ENCODE measurements around the gene CLDND2. TPM values are rescaled to one million over a fixed set of nuclear protein-coding genes. Genes with fewer than 3 reads are reported as not detected.

Gene CLDND2, protein sequence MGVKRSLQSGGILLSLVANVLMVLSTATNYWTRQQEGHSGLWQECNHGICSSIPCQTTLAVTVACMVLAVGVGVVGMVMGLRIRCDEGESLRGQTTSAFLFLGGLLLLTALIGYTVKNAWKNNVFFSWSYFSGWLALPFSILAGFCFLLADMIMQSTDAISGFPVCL
- total RNA-seq: not detected in 2 replicates

DNA sequence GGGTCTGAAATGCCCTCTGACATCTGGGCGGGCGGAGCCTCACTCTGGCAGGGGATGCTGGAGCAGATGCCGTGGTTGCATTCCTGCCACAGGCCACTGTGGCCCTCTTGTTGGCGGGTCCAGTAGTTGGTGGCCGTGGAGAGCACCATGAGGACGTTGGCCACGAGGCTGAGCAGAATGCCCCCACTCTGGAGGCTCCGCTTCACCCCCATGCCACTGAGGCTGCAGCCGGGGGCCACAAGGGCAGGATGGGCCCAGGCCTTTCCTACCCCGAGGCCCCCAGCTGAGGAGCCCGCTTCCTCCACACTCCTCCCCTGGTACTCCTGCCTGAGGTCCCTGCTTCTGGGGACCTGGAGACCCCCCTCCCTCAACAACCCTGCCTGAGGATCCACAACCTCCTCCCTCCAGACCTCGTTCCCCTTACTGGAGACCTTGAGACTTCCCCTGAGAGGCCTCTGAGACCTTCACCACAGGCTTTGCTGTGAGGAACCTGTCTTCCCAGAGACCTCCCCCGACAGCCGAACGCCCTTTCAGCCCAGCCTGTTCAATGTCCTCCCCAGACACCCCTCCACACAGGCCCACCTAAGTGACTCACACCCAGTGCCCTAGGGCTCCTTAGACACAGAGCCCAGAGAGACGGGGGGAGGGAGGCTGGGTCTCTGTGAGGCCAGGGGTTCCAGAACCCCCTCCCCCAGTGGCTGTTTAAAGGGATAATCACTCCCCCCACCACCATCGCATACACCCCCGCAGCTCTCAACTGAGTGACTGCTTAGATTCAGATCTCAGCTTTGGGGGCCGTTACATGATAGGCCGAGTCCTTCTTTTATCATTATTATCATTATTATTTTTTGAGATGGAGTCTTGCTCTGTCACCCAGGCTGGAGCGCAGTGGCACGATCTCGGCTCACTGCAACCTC, at the start of gene CLDND2:
Gene CLDND2, minus strand, starts transcription at position 638 of the 917 bp plus-strand sequence. Its CDS starts 426 bp downstream, at position 212.

DNA sequence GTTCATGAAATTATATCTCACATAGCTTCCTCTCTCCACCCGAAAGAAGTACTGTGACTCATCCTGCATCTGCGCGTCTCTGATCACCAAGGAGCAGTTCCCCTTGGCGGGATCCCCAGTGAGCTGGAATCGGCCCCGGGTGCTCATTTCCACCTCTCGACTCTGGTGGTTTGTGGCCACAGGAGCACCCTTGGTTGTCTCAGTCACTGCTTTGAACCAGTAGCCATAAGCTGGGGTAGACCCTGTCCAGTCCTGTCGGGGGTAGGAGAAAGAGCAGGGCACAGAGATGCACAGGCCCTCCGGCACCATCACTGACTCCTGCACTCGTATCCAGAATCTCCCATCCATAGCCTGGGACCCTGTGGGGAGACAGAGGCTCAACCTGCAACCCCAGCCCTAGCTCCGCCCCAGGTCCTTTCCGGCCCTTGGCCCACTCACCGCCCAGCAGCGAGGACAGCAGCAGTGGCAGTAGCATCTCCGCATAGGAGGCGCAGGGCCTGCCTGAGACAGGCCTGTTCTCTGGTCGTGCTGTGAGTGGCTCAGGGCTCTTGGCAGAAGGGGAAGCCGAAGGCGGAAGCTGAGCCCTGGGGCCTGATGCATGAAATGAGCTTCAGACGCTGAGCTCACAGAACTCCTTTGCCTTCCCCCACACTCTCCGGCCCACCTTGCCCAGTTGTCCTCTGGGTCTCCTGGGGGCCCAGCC, 48.5 kb upstream of the CLDND2 start, which contains the start of gene SIGLEC10:
Gene SIGLEC10, minus strand, starts transcription at position 536 of the 703 bp plus-strand sequence. Its CDS starts 61 bp downstream, at position 475.

DNA sequence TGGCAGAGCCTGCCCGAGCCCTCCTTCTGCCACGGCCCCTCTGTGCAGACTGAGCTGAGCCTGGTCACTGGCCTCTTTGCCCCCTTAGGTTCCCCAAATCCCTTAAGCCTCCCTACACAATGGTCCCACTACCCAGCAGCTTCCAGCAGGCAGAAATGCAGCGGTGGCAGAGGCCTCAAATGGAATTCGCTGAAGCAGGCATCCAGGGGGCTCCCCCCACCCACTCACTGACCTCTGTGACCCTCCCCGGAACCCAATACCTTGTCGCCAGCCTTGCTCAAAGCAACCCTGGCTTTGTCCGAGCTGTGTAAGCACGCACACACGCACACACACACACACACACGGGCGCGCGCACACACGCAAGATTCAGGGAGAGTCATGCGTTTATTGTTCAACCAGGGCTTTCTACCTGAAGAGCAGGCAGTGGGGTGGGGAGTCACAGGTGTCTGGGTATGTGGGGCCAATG, 19.2 kb upstream of the CLDND2 start, which contains the start of gene LIM2:
Gene LIM2, minus strand, starts transcription at position 51 of the 466 bp plus-strand sequence. CDS start 531 bp downstream, outside the sequence.

DNA sequence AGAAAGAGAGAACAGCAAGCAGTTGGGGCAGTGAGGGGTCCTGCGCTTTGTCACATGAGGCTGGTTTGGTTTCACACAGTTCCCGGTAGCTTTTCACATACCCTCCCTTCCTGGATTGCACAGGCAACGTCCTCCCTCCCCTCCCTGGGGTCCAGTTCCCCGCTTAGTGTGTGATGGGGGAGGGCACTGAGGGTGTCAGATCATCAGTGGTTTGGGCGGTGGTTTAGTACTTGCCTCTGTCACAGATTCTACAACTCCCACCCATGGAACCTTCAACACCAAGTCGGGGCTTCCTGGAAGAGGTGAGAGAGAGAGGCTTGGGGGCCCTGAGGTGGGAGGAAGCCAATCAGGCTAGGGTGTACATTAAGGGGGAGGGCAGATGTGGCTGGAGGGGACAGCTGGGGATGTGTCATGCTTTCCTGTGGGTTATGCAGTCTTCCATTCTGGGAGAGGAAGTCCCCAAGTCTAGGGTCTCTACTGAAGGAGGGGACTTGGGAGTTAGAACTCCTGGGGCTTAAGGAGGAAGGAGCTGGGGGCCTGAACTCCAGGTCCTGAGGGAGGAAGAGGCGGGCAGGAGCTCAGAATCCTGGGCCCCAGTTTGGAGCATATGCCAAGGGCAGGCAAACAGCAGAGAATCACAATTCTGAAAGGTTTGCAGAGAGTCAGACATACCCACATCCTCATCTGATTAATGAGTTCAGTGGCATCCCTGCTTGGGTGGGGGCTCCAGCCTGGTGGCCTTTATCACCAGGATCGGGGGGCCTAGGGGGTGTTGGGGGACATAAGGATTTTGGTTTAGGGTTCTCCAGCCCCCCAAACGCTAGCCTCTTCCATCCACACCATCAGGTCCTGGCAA, 4.1 kb upstream of the CLDND2 start, which contains the start of gene NKG7:
Gene NKG7, minus strand, starts transcription at position 6 of the 856 bp plus-strand sequence. CDS start 119 bp downstream, outside the sequence.

DNA sequence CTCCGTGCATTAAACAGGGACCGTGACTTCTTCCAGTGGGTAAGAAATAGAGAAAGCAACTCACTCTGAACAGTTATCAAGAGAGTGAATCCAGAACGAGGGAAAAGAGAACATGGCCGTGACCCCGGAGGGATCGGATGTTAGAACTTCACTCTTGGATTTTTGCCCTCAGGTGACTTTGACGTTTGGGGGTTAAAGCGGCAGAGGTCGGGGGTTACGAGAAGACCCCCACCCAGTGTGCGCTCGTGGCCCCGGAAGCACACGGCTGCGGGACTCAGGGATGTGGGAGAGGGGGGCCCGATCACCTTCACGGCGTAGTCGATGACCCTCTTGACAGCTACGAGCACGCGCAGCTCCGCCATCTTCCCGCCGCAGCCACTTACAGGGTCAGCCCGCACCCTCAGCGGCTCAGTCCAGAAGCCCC, 2.8 kb downstream of the CLDND2 start, which contains the start of gene ETFB:
Gene ETFB, minus strand, starts transcription at position 424 of the 424 bp plus-strand sequence. Its CDS starts 62 bp downstream, at position 362.

DNA sequence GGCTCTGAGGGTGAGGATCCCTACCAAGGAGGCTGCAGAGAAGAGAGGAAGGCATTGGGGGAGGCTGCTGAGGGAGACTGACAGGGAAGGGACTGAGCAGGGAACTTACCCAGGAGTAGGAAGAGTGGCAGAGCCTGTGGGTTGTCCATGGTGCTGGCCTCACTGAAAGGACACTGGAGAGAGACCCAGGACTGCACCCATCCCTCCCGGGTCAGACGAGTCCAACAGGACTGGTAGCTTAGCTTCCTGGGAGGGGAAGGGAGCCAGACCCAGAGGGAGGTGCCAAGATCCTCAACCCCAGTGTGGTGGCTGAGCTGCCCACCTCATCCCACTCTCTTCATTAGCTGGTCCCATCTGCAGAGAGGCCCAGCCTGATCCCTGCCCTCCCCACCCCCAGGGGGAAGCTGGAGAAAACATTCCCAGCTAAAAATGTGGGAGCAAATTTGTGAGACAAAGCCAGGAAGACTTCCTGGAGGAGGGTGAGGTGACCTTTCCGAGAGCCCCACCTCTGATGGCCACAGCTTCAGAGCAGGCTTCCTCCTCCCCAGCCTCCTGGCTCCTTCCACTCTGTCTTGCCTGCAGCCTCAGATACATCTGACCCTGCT, 26.7 kb downstream of the CLDND2 start, which contains the start of gene VSIG10L:
Gene VSIG10L, minus strand, starts transcription at position 164 of the 605 bp plus-strand sequence. Its CDS starts 15 bp downstream, at position 149.

Other genes with a start within 250 kb of the CLDND2 start
- not detected in 2 replicates for gene SIGLEC9, start 244.1 kb downstream of the CLDND2 start, total RNA-seq
- gene SIGLEC7, start 226.7 kb downstream of the CLDND2 start, total RNA-seq: not detected in 2 replicates
- gene CD33, start 143.9 kb downstream of the CLDND2 start, total RNA-seq: not detected in 2 replicates
- not detected in 2 replicates for gene SIGLECL1, start 117.9 kb downstream of the CLDND2 start, total RNA-seq
- gene IGLON5, start 57.4 kb downstream of the CLDND2 start, total RNA-seq: not detected in 2 replicates
- 0.27 and 0.29 TPM in 2 replicates for gene VSIG10L, start 26.9 kb downstream of the CLDND2 start, total RNA-seq
- 47.1 and 71.4 TPM in 2 replicates for gene ETFB, start 2.6 kb downstream of the CLDND2 start, total RNA-seq
- gene NKG7, start 3.7 kb upstream of the CLDND2 start, total RNA-seq: not detected in 2 replicates
- gene LIM2, start 19.0 kb upstream of the CLDND2 start, total RNA-seq: not detected in 2 replicates
- gene C19orf84, start 21.6 kb upstream of the CLDND2 start, total RNA-seq: not detected in 2 replicates
- not detected in 2 replicates for gene SIGLEC10, start 48.6 kb upstream of the CLDND2 start, total RNA-seq
- not detected in 2 replicates for gene SIGLEC8, start 89.5 kb upstream of the CLDND2 start, total RNA-seq
- not detected in 2 replicates for gene CEACAM18, start 109.5 kb upstream of the CLDND2 start, total RNA-seq
- not detected in 2 replicates for gene SIGLEC12, start 132.8 kb upstream of the CLDND2 start, total RNA-seq
- not detected in 2 replicates for gene SIGLEC6, start 162.7 kb upstream of the CLDND2 start, total RNA-seq
- gene ZNF175, start 202.3 kb upstream of the CLDND2 start, total RNA-seq: 9.6 and 14.4 TPM in 2 replicates